Activated naive CD4-positive, alpha-beta T cell treated with anti-CD3 and anti-CD28 coated beads, Interleukin-2, amount 10 ng/mL, durations not matched to agents 5 hours and 36 hours (primary cell): Measurements from ENCODE around the gene PTPRR. TPM values are rescaled to one million over a fixed set of nuclear protein-coding genes. Genes with fewer than 3 reads are reported as not detected.

ENCODE experiments used
- total RNA-seq, 2 experiments: library from RNA; stranded (reverse); gene quantifications; one replicate each; pipeline ENCODE4 v1.2.3, GENCODE V29; 2021

The PTPRR gene, protein sequence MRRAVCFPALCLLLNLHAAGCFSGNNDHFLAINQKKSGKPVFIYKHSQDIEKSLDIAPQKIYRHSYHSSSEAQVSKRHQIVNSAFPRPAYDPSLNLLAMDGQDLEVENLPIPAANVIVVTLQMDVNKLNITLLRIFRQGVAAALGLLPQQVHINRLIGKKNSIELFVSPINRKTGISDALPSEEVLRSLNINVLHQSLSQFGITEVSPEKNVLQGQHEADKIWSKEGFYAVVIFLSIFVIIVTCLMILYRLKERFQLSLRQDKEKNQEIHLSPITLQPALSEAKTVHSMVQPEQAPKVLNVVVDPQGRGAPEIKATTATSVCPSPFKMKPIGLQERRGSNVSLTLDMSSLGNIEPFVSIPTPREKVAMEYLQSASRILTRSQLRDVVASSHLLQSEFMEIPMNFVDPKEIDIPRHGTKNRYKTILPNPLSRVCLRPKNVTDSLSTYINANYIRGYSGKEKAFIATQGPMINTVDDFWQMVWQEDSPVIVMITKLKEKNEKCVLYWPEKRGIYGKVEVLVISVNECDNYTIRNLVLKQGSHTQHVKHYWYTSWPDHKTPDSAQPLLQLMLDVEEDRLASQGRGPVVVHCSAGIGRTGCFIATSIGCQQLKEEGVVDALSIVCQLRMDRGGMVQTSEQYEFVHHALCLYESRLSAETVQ
- not detected for total RNA-seq

DNA sequence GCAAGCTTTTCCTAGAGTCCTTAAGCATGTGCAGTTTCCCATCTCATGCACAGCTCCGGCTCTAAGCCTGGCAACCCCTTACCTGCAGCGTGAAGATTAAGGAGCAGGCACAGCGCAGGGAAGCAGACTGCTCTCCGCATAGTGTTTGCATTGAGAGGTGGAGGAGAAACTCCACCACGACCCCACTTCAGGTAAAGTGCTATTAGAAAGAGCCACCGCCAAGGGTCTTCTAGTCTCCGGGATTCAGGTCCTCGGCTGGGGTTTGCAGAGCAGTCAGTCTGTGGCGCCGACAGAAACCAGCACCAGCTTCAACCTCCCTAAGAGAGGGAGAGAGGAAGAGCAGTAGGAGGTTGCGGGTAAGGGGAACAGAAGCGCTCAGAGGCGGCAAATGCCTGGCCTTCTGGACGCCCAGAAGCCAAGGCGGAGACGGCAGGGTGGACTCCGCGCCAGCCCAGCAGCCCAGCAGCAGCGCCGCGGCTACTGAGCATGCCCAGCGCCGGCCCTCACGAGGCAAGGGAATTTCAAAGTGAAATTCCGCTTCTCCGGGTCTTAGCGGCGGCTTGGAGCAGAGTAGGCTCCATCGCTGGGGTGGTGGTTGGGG lies at the start of gene PTPRR:
Gene PTPRR, minus strand, starts transcription at position 488 of the 601 bp plus-strand sequence. Its CDS starts 348 bp downstream, at position 140.

DNA sequence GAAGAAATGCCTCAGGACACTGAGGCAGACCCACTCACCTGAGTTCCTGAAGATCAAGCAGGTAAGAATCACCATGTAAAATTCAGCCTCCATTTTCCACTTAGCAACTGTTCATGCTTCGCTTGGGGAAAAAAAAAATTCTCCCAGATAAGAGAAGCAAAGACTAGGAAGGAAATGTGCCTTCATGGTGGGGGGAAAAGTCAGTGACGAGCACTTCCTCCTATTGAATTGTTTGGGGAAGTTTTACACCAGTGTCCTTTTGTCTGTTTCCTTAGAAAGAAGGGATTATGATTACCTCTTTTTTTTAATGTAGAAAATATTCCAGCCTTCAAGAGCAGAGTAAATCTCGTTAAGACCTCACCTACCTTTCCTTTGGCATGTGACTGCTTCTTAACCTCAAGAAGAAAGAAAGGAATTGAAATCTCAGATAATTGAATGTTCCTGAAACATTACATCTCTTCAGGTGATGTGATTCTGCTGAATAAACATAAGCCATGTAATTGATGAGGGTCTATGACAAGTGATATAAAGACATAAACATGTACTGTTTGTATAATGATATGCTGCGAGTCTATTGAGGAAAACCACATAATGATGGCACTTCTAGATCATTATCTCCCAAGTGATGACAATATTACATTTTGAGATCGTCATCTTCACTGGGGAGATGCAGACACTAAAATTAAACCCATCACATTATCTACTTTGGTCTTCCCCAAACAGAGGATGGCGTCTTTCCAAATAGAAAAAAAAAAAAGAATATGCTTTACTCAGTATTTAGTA lies 283.0 kb downstream of the PTPRR start, which contains the start of gene PTPRB:
Gene PTPRB, minus strand, starts transcription at position 127 of the 783 bp plus-strand sequence. Its CDS starts 34 bp downstream, at position 93.

Other genes with a start within 250 kb of the PTPRR start
- not detected for gene TSPAN8, start 237.3 kb upstream of the PTPRR start, total RNA-seq